Ramos (cell line): ENCODE measurements around the gene DHDDS.

Experiments
- in situ Hi-C: fragments of 300-500 bp; cut with MboI; formaldehyde crosslinking; loops from one replicate; pipeline ENCODE4 v1.14.3; 2022; ENCODE audit warnings: low sequenced_read_pairs; ENCODE audit not compliant: unreplicated experiment

Gene DHDDS

DNA sequence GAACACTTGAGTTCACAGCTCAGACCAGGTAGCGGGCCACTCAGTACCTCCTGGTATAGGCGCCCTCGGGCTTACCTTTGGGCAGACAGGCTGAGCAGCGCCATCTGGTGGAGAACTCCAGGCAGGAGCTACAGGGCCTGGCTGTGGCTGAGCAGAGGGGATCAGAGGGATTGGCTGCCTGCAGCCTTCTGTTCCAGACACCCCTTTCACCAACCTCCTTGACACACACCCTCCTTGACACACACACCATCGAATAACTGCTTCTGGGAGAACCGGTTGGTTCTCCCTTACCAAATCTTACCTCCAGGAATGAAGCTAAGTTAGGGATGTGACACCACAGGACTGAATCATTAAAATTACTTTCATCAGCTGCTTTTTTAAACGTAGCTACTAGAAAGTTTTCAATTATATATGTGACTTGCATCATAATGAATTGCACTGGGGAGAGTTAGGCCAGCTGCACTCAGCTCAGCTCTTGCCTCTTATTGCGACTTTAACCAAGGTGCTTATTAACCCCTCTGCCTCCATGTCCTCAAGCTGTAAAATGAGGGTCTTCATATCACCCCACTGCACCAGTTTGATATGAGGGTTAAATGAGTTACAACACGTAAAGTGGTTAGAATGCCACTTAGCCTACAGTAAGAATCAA, 14.9 kb upstream of the DHDDS start:
- in situ Hi-C loops = no loop called here

GRCh38 chr1:26418865-26419349, 13.2 kb upstream of the DHDDS start:
- in situ Hi-C loops = no loop called here

DNA sequence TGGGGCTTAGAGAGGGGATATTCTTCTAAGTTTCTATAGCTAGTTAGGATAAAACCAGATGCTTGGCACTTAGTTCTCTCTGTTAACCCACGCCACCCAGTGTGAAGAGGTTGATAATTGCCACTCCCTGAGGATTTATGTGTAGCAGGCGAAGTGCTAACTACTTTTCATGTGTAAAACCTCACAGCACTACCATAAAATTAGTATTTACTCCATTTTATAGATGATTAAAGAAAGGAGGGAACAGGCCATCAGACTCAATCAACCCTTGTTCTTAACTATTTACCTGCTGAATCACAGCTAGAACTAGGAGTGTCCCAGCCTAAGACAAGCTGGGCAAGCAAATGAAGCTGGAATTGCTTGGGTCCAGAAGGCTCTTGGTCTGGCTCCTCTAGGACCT, 12.6 kb upstream of the DHDDS start:
- in situ Hi-C loops = no loop called here

- in situ Hi-C loops = no loop called here
Measured at GRCh38 chr1:26429721-26430120, 2.4 kb upstream of the DHDDS start.

DNA sequence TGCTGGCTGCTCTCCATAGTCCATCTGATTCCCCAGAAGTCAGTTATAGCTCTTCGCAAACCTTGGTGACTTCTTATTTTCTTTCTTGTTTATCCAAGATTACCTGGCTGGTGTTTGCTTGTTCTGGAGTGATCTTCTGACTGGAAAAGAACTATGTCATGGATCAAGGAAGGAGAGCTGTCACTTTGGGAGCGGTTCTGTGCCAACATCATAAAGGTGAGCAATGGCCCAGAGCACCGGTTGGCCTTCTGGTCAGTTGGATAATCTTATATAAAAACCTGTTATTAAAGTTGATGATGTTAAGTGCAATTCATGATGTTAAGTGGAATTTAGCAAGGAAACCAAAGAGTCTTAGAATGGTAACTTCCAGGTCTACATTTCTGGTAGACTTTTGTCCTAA, 672 bp downstream of the DHDDS start:
- in situ Hi-C loops = no loop called here

DNA sequence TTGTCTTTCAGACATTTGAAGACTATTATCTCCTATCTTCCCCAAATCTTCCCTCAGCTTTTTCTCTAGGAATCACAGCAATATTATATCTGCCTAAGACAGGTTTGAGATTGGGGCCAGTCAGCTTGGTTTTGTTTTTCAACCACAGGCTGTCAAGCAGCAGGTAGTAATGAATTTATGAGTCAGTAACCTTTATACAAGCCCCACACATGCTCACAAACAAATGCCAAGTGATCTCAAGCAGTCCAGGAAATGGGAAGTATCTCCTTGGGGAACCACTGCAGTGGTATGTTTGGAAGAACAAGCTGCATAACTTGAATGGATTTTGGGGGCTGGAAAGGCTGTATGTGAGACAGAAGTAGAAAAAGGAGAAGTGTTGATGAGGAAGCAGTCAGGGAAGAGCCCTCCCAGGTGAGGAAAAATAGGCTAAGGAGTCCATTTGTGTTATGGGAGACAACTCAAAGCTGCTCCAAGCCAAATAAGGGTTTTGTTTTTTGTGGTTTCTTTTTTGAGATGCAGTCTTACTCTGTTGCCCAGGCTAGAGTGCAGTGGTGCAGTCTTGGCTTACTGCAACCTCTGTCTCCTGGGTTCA, 2.1 kb downstream of the DHDDS start:
- in situ Hi-C loops = no loop called here

GRCh38 chr1:26438041-26438440, 5.9 kb downstream of the DHDDS start:
- in situ Hi-C loops = no loop called here

DNA sequence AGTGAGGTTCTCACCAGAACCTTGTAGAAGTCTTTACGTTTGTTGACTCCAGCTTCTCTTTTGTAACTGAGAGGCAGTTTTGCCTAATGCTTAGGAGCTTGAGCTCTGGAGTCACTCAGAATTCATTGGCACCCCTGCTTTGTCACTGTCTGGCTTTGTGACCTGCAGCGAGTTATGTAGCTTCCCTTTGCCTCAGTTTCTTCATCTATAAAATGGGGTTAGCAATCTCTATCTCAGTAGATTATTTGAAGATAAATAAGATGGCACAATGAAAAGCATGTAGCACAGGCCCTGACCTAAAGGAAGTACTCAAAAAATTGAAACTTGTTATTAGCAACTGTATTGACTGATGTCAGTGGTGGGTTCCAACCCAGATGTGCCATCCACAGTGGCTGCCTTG, 8.1 kb downstream of the DHDDS start:
- in situ Hi-C loops = no loop called here

- in situ Hi-C loops = no loop called here
Measured at GRCh38 chr1:26449868-26450267, 17.7 kb downstream of the DHDDS start.

DNA sequence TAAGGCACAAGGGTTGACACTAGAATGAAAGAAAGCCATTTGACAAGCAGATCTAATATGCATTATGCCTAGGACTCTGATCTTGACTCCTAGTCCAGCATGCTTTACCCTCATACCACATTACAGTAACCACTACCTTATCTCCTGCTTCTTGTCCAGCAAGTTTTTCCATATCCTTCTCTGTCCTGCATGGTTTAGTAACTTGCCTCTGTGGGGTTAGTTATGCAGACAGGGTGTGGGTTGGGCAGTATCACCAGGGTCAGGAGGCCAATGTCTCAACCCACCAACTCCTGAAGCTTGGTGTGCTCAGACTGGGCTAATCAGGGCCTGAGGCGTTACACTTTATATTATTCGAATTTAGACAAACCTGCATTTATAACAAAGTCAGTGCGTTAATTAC, 18.8 kb downstream of the DHDDS start:
- in situ Hi-C loops = no loop called here

GRCh38 chr1:26452459-26453183, 20.5 kb downstream of the DHDDS start:
- in situ Hi-C loops = no loop called here

DNA sequence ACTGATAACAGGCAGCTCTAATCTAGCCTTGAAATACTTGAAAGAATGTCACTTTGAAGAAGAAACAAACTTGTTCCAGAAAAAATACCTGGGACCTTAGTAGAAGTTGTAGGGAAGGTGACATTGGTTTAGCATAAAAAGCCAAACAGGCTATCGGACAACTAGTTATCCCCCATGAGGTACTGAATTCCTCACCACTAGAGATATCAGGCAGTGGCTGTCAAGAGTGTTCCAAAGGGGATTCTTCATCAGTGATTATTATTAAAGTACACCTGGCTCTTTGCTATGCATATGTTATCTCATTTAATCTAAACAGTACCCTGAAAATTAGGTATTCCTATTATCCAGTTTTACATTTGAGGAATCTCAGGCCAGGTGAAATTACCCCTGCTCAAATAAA, 27.0 kb downstream of the DHDDS start:
- in situ Hi-C loops = no loop called here

GRCh38 chr1:26459573-26460031, 27.5 kb downstream of the DHDDS start:
- in situ Hi-C loops = no loop called here

DNA sequence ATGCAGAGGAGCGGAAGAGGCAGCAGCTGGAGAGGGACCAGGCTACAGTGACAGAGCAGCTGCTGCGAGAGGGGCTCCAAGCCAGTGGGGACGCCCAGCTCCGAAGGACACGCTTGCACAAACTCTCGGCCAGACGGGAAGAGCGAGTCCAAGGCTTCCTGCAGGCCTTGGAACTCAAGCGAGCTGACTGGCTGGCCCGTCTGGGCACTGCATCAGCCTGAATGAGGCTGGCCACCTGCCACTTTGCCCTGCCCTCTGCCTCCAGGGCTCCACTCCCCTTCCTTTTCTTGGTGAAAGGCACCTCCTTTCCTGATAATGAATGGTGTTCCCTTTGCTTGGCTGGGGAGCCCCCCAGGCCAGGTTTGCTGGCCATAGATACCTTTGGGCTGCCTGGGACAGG, 36.8 kb downstream of the DHDDS start:
- in situ Hi-C loops = no loop called here

DNA sequence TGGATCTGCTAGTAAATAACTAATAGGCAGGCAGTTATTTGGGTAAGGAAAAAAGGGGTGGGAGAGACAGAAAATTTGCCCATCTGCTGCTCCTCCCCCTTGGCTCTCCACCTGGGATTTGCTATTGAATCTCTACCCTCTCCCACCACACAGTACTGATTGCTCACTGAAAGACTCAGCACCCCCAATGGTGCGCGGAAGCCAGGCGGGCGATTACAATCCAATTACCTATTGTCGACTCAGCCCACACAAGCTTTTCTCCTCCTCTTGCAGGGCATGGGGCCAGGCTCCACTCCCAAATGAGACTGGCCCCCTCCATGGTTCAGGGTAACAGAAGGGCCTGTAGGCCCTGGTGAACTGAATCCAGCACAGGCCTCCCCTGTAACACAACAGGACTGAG, 37.4 kb downstream of the DHDDS start:
- in situ Hi-C loops = no loop called here

DNA sequence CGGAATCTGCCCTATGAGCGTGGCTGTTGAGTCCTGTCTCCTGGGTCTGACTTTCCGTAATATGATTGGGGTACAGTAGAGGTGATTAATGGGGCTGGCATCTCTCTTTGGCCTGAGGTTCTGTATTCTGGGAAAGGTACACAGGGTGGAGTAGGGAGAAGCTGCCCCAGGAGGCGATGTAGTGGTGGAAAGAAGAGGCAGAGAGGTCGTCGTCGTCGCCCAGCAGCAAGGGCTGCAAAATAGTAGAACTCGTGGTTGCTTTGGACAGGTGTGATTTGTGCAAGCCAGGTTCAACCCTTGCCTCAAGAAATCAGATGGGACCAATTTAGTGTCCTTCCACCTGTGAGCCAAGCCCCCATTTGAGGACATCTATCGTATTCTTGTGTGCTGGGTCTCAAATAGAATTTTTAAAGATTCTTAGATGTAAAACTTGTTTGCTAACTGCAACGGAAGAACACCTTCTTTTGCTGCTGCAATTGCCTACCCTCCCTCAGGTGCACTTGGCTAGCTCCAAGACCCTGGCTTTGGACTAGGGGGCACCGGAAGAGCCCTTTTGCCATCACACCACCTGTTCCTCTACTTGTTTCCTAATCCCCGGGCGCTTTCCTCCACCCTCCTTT, 38.9 kb downstream of the DHDDS start:
- in situ Hi-C loops = no loop called here

GRCh38 chr1:26471498-26472319, 39.6 kb downstream of the DHDDS start:
- in situ Hi-C loops = no loop called here

GRCh38 chr1:26472320-26472900, 40.3 kb downstream of the DHDDS start, which contains the start of gene HMGN2:
TSS of gene HMGN2 (plus strand) at chr1:26472440. CDS start at chr1:26472613, 173 bp downstream.
- in situ Hi-C loops = no loop called here

DNA sequence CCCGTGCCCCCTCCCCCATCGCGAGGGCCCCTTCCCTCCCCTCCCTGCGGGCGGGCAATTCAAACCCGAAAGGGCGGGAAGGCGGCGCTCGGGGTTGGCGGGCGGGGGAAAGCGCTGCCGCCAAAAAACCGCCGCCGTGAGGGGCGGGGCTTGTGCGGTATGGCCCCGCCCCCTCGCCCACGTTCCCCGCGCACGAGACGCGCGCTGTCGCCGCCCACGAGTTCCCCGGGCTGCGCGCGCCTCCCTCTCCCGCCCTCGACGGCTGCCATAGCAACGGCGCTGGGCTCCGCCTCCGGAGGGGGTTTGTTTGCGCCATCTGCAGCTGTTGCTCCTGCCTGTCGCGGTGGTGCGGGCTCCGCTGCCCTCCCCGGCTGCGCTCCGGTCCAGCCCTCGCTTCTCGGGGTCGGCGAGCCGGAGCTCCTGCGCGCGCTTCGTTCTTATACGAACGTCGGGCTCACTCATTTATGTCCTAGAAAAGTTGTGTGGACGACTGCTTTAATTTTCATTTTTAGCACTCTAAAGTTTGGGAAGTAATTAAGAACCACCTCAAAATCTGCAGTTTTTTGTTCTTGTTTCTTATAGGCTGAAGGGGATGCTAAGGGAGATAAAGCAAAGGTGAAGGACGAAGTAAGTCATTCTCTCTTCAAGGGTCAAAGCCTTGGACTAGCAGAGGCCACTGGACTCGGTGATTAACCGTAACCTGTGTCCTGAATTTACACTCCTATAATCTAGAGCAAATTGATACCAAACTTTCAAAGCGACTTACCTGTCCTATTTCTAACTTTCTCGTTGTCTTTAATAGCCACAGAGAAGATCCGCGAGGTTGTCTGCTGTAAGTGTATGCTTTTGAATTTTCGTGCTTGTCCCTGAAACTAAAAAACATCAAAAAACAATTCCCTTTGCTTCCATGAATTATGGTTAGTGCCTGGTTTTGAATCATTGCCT, 41.1 kb downstream of the DHDDS start:
- in situ Hi-C loops = no loop called here
